Measurements from ENCODE around the gene SLC6A3.
"Not testable (repeated sequence)": the region's sequence is repeated elsewhere in the genome, so short reads cannot be mapped to it uniquely, and the experiment has no call there.

The SLC6A3 gene

DNA sequence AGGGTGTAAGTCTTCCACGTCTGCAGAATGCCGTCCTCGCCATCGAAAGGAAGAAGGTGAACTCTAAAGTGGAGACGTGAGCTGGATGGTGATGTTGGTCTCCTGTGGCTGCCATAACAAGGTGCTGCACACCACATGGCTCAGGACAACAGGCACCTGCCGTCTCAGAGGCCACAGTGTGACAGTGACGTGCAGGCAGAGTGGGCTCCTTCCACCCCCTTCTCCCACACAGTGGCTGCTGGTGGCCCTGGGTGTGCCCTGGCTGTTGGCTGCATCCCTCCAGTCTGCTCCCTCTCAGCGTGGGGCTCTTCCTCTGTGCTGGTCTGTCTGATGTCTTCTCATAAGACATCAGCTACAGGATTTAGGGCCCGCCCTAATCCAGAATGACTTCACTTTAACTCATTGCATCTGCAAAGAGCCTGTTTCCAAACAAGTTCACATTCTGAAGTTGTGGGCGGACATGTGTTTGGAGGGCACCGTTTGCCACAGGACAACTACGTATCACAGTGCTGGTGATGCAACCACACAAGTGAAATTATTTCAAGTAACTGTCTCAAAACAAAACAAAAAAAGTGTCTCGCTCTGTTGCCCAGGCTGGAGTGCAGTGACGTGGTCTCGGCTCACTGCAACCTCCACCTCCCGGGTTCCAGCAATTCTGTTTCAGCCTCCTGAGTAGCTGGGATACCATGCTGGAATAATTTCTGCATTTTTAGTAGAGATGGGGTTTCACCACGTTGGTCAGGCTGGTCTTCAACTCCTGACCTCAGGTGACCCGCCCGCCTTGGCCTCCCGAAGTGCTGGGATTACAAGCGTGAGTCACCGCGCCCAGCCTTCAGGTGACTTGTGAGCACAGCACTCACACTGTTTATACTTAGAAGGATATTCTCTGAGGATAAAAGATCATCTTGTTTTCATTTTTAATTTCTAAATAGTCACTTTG lies 69.1 kb downstream of the SLC6A3 start:
- in situ Hi-C loops (cut with MboI; ENCODE audit: low sequenced_read_pairs) = no loop called here

DNA sequence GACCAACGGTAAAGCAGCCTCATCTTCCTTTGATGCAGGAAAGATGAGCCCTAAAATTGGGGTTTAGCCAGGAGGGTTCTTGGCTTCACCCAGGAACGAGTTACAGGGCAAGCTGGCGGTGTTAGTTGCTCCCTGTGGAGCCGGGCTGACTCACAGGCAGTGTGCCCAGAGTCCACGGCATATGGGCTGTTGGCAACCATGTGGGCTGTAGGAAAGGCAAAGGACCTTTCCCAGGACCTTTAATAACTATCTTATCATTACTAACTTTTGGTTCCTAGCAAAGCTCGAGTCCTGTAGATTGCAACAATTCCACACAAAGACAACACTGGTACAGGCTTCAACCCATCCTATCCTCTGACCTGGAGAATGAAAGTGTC lies 70.6 kb downstream of the SLC6A3 start:
- in situ Hi-C loops (cut with MboI; ENCODE audit: low sequenced_read_pairs) = no loop called here

DNA sequence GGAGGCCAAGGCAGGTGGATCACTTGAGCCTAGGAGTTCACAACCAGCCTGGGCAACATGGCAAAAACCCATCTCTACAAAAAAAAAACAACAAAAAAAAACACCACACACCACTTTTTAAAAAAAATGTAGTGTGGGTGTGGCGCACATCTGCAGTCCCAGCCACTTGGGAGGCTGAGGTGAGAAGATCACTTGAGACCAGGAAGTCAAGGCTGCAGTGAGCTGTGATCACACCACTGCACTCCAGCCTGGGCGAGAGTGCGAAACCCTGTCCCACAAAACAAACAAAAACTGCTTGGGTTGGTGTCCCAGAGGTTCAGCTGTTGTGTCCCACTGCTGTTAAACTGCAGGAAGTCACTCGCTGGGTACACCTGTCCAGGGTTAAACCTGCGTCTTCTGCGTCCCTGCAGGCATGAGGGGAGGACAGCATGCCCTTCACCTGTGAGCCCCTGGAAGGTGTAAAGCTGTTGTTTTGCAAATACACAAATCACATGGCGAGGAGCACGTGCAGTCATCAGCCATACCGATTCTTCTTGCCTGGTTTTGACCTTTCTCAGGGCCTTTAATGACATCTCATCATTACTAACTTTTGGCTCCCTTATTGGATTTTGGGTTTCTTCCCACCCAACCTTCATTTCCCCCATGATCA lies 71.1 kb downstream of the SLC6A3 start:
- in situ Hi-C loops (cut with MboI; ENCODE audit: low sequenced_read_pairs) = no loop called here

DNA sequence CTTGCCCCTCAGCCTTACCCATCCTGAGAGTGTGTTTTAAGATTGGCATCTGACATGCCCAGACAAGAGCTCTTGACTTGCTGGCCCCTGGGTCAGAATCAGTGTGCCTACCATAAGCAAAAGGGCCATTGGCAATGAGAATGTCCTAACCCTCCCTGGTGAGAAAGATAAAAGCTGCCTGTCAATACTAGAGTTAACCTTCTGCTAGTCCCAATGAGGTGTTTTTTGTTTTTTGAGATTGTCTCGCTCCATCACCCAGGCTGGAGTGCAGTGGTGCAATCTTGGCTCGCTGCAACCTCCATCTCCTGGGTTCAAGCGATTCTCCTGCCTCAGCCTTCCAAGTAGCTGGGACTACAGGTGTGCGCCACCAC lies 73.3 kb downstream of the SLC6A3 start:
- in situ Hi-C loops (cut with MboI; ENCODE audit: low sequenced_read_pairs) = not testable (repeated sequence)

DNA sequence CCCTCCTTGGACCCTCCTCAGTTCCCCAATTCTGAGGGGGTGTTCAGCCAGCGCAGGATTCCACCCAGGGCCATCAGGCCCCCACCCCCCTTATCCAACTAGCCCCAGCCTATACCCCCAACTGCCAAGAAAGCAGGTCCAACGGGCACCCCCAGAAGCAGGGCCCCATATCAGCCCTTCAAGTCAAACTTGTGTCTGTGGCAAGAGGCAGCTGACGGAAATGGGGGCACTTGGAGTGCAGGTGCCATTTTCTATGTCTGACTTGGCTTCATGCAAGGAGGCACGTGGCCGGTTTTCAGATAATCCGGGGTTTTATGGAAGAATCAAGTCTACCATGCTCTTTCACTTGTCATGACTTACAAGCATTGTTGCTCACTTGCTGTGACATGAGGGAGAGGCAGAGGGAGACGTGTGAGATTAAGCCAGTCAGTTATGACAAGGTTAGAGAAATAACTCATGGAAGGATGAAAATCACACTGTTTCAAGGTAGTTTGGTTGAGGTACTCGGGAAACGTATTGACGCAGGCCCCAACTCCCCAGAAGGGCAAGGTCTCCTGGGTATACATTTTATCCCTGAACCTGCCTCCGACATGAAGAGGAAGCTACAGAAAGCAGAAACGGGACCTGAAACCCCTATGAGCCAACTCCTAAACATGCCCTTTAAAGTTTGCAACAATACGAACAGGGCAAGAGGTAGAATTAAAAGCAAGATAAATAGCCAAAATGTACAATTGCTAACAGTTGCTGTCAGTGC lies 73.8 kb downstream of the SLC6A3 start:
- in situ Hi-C loops (cut with MboI; ENCODE audit: low sequenced_read_pairs) = no loop called here

DNA sequence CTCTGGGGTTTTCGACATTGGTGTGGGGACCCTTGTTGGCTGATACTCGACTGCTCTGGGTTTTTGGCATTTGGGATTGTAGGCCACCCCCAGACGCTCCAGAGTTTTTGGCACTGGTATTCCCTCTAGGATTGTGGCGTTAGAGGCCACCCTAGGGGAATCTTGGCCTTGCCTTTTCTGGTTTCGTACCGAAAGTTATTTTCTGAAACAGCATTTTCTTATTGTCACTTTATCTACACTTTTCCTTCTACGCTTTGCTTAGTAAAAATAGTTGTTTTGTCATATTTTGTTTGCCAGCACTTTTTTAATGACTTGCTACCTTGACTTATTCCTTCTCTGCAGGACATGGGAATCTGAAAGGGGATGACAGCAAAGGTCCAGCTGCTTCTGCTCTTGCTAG lies 75.2 kb downstream of the SLC6A3 start:
- in situ Hi-C loops (cut with MboI; ENCODE audit: low sequenced_read_pairs) = no loop called here

DNA sequence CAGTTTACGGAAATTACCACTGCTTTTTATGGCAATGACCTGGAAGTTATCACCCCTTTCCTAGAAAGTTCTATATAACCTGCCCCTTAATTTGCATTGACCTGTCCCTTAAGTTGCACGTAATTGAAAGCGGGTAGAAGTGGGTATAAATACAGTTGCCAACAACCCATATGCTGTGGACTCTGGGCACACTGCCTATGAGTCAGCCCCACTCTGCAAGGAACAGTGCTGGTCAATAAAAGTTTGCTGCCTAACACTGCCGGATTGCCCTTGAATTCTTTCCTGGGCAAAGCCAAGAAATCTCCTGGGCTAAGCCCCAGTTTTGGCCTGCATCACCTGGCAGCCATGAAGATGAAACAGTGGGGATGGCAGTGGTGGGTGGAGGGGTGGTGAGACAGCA lies 76.5 kb downstream of the SLC6A3 start:
- in situ Hi-C loops (cut with MboI; ENCODE audit: low sequenced_read_pairs) = no loop called here

DNA sequence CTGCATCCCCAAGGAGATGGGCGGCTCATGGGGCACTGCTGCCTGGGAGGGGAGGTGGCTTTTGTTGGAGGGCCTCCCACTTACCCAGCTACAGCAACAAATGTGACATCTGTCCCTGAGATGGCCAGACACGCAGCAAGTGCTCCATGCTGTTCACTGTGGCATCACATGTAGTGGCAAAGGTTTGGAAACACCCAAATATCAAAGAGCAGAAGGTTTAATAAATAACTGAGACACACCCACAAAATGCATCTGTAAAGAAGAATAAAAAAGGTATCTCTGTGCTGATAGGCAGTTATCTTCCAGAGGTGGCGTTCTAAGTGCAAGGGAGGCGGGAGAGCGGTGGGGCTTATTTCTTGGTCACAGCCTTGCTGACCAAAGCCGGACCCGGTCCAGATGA lies 77.0 kb downstream of the SLC6A3 start:
- in situ Hi-C loops (cut with MboI; ENCODE audit: low sequenced_read_pairs) = no loop called here

DNA sequence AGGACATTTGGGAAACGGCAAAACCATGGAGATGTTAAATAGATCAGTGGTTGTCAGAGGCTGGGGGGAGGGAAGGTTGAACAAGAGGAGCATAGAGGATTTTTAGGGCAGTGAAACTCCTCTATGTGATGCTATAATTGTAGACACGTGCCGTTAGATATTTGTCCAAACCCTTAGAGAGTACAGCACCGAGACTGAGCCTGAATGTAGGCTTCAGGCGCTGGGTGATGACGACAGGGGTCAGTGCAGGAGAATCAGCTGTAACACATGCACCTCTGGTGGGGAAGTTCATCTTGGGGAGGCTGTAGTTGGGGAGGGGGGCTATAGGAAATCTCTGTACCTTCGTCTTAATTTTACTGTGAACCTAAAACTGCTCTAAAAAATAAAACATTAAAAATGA lies 78.1 kb downstream of the SLC6A3 start:
- in situ Hi-C loops (cut with MboI; ENCODE audit: low sequenced_read_pairs) = no loop called here

DNA sequence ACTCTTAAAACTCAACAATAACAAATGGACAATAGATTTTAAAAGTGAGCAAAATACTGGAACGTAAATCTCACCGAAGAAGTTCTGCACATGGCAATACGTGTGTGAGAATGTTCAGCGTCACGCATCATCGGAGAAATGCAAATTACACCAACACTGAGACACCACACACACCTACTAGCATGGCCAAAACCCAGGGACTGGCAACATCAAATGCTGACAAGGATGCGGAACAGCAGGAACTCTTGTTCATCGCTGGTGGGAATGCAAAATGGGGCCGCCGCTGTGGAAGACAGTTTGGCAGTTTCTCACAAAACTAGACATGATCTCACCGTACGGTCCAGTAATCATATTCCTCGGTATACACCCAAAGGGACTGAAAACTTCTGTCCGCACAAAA lies 78.7 kb downstream of the SLC6A3 start:
- in situ Hi-C loops (cut with MboI; ENCODE audit: low sequenced_read_pairs) = no loop called here

DNA sequence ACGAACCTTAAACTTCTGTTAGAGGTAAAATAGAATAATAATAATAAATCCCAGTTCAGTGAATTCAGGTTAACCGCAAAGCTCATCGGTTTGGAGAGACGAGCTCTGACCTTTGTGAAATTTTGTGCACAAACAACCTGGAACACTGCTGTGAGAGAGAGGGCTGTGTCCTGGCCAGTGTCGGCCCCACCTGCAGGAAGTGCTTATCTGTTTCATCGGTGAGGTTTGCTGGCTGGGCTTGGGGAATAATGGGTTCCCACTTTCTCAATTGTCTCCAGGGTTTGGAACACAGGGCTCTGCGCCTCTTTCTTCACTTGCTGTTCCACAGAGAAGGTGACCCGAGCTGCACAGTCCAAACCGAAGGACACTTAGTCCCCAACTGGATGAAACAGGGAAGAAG lies 81.0 kb downstream of the SLC6A3 start:
- in situ Hi-C loops (cut with MboI; ENCODE audit: low sequenced_read_pairs) = no loop called here

DNA sequence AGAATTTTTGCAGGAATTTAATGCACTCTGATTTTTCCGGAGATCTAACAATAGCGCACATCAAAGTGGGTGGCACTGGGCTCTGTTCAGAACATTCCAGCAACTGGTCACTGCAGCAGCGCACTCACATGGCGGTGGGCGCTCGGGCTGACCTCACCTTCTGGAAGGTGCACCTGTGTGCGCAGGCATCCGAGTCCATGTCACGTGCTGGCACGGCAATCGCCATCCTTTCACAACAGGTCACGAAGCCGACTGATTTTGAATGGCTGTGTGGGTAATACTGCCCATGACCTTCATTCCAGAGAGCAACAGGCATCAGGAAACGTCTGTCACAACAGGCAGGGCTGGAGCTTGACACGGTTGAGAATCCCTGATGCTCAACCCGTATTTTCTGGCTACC lies 81.7 kb downstream of the SLC6A3 start:
- in situ Hi-C loops (cut with MboI; ENCODE audit: low sequenced_read_pairs) = no loop called here

DNA sequence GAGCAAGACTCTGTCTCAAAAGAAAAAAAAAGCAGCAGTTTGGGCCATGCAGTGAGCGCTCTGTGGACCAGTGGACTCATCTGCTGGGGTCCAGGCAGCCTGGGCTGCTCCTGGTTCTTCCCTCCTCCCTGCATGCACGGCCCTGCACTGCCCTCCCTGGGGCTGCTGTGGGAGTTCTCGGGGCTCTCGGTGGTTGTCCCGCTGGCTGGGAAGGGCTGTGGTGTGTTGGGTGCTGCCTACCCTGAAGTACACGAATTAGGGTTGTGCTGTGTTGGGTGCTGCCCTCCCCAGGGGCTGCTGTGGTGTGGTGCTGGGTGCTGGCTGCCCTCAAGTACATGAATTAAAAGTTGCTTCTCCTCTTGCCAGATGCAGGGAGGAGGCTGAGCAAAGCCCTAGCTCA lies 82.1 kb downstream of the SLC6A3 start:
- in situ Hi-C loops (cut with MboI; ENCODE audit: low sequenced_read_pairs) = no loop called here

DNA sequence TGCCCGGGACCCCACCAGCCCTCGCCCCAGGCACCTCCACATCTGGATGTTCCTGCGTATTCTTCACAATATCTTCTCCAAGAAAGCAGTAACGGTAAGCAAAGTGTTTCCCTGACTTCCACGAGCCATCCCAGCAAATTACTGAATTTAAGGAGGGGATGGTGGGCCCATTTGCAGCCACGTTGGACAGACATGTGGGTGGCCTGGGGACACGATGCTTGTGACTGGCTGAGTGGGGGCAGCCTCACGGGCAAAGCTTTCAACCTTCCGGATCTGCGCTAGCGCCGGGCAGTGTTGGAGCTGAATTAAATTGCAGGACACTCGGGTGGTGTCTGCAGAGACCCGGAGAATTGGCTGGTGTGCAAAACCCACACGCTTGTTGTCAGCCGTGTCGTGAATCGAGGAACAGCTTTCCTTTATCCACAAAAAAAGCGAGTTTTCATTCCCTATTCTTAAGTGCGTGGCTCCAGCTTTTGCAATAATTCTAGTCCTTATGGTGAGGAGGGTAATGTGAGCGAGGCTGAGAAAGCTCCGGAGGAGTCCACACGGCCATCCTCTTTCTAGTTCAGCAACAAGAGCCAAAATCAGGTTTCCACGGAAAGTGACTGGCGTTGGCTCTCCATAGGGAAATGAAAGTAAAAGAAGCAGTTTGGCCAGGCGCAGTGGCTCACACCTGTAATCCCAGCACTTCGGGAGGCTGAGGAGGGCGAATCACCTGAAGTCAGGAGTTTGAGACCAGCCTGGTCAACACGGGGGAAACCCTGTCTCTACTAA lies 82.8 kb downstream of the SLC6A3 start:
- in situ Hi-C loops (cut with MboI; ENCODE audit: low sequenced_read_pairs) = no loop called here

DNA sequence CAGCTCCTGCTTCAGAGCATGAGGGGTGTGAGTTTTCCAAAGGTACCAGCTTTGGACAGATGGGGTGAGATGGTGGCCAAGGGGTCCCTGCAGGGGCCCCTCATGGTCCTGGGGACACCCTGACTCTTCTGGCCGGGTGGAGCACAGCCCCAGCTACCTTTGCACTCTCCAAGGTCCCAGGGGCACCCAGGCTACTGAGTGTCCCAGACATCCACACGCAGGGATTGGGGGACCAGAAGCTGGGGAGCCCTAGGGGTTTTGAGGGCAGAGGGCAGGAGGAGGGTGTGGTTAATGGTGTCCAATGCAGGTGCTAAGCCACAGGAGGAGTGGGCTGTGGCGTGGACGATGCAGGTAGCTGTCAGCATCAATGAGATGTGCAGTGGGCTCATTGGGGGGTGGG lies 84.4 kb downstream of the SLC6A3 start:
- in situ Hi-C loops (cut with MboI; ENCODE audit: low sequenced_read_pairs) = no loop called here

DNA sequence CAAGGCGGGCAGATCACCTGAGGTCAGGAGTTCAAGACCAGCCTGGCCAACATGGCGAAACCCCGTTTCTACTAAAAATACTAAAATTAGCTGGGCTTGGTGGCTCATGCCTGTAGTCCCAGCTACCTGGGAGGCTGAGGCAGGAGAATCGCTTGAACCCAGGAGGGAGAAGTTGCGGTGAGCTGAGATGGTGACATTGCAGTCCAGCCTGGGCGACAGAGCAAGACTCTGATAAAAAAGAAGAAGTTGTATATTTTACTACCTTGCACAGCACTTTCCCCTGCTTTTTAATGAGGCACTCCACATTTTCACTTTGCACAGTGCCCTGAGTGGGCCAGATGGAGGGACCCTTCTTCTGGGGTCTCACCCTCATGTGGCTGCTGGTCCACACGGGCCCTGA lies 84.9 kb downstream of the SLC6A3 start:
- in situ Hi-C loops (cut with MboI; ENCODE audit: low sequenced_read_pairs) = not testable (repeated sequence)

DNA sequence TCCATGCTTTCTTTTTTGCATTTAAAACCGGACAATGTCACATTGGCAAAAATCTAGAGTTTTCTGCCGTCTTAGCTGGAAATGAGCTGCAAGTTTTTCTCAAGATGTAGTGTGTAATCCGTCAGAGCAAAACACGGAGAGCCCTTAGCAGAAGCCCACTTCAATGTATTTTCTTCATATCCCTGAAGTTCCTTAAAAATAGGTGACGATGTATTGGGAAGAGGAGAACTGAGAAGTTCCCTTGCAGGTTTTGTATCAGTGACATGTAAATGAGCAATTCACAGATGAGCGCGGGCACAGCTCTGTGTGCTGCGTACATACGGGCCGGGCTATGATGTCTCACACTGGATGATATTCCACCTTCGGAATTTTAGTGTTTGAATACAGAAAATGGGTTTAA lies 85.5 kb downstream of the SLC6A3 start:
- in situ Hi-C loops (cut with MboI; ENCODE audit: low sequenced_read_pairs) = no loop called here

DNA sequence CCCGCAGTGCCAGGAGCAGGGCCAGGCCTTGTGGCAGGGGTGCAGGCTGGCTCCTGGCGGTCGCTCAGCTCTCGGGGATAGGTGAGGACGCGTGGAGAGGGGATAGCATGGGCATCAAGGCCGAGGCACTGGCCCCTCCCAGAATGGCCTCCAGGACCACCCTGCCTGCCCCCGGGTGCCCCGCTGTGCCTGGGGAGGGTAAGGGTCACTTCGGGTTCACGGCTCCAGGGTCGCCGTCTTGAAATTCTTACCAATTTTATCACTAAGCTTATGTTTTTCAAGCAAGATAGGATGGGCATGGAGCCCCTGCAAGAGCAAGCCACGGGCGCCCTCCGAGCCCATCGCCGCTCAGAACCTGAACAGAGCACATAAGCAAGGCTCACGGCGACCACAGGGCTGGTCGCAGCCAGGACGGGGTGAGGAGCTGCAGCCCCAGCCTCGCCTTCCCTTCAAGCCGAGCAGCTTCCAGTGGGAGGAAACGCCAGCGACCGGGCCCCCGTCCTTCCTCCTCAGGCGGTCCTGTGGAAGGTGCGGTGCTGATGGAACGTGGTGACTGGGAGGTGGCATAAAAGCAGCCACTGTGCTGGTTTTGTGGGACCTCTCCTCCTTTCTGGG lies 86.1 kb downstream of the SLC6A3 start:
- in situ Hi-C loops (cut with MboI; ENCODE audit: low sequenced_read_pairs) = no loop called here

DNA sequence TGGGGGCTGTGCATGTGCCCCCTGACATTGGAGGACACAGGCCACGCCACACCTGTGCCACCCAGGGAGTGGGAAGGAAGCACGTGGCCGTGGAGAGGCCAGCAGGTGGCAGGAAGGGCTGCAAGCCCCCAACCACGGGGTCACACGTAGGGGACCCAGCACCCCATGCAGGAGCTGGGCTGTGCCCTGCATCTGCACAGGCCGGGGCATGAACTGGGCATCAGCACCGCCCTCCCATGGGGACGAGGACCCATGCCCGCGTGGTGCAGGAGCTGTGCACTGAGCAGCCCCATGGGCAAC lies 86.6 kb downstream of the SLC6A3 start:
- in situ Hi-C loops (cut with MboI; ENCODE audit: low sequenced_read_pairs) = no loop called here

DNA sequence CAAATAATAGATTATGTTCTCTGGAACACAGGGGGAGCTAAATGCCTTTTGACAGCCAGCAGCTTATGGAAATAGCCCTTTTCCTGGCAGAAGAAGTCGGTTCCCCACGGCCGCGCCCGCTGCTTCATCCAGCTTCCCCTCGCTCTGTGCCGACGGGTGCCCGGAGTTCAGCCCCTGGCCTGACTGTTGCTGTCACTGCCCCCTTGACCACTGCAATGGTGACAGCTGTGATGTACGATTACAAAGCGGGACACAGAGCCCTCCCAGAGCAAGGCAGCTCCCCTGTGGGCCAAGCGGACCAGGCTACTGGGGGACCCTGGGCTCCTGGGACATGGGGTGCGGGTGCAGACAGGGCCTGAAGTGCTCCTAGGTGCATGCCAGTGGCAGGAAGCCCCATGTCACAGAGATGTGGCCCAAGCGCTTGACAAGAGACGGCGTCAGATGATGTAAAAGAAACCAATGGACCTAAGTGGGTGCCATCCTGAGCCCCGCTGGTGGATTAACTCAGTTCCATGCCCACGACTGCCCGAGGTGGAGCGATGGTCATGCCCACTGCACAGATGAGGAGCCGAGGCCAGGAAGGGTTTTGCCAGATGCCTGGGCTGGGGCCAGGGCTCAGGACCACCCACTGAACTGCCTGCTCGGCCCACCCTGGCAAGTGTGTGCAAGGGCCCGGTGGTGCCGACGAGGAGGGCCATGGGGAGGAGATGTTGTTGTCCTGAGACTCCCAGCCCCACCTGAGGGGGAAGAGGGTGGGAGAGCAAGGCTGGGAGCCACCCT lies 87.1 kb downstream of the SLC6A3 start:
- in situ Hi-C loops (cut with MboI; ENCODE audit: low sequenced_read_pairs) = no loop called here
